Caco-2 (cell line): Measurements from ENCODE around the gene CREB3L1. TPM values are rescaled to one million over a fixed set of nuclear protein-coding genes. Genes with fewer than 3 reads are reported as not detected.

Experiments
- BruUV-seq: library from RNA; stranded (reverse); fragments of 400-500 nt; replicated peaks from 2 replicates; lab custom pipeline; 2021; lab: Mats Ljungman, UMichigan
- CTCF ChIA-PET: fragments of 300-600 bp; sonication (Branson Sonifier 250); formaldehyde crosslinking; loops from one replicate; lab custom pipeline; 2022; ENCODE audit warnings: antibody characterized with exemption; lab: Charles Lee
- POLR2A ChIA-PET: fragments of 300-600 bp; sonication (Branson Sonifier 250); formaldehyde crosslinking; loops from one replicate; lab custom pipeline; 2022; ENCODE audit warnings: antibody characterized with exemption; lab: Charles Lee
- DNase-seq, 2 experiments: peaks; one replicate each; pipeline versions ENCODE4 v3.0.0 to v3.0.0-alpha.2; 2020 to 2022
- H3K27me3 ChIP-seq: replicated peaks from 2 replicates; pipeline ENCODE4 v1.6.0; 2011; ENCODE audit warnings: low read length; ENCODE audit not compliant: control insufficient read depth, insufficient read depth
- H3K36me3 ChIP-seq: 2 replicates; pipeline ENCODE4 v1.5.1; 2011; ENCODE audit warnings: low read length; ENCODE audit not compliant: control insufficient read depth, insufficient read depth
- H3K4me1 ChIP-seq: fragments of 250-450 bp; sonication (Bioruptor Pico); 2 replicates; pipeline ENCODE4 v1.5.1; 2020; ENCODE audit warnings: mild to moderate bottlenecking
- H3K4me3 ChIP-seq: 2 replicates; pipeline ENCODE4 v1.5.1; 2011; ENCODE audit warnings: low read depth, mild to moderate bottlenecking, control low read depth, low read length
- H3K9me3 ChIP-seq: fragments of 250-450 bp; sonication (Bioruptor Pico); 2 replicates; pipeline ENCODE4 v1.5.1; 2020; ENCODE audit warnings: mild to moderate bottlenecking, moderate library complexity
- H3K27ac Mint-ChIP-seq: one replicate; pipeline ENCODE4 v1.8.0; 2022; ENCODE audit warnings: mixed read lengths; ENCODE audit not compliant: unreplicated experiment
- H3K27me3 Mint-ChIP-seq: one replicate; pipeline ENCODE4 v1.8.0; 2022; ENCODE audit warnings: mixed read lengths; ENCODE audit not compliant: insufficient read depth, unreplicated experiment
- H3K36me3 Mint-ChIP-seq: one replicate; pipeline ENCODE4 v1.8.0; 2022; ENCODE audit warnings: mild to moderate bottlenecking, mixed read lengths; ENCODE audit not compliant: insufficient read depth, unreplicated experiment
- H3K4me1 Mint-ChIP-seq: one replicate; pipeline ENCODE4 v1.8.0; 2022; ENCODE audit warnings: low read depth, mixed read lengths; ENCODE audit not compliant: unreplicated experiment
- H3K4me3 Mint-ChIP-seq: one replicate; pipeline ENCODE4 v1.8.0; 2022; ENCODE audit warnings: mild to moderate bottlenecking, moderate library complexity, mixed read lengths; ENCODE audit not compliant: unreplicated experiment
- H3K9me3 Mint-ChIP-seq: one replicate; pipeline ENCODE4 v1.8.0; 2022; ENCODE audit warnings: mixed read lengths; ENCODE audit not compliant: unreplicated experiment
- CTCF ChIP-seq, 2 experiments: fragments of 200-600 bp in 1 of 2; IDR thresholded peaks; 1 replicate in 1 of 2; 2 replicates in 1 of 2; pipeline versions ENCODE4 v1.5.1 to v1.8.0; 2011 to 2022; ENCODE audit warnings: antibody characterized with exemption in 1 of 2, control low read depth in 1 of 2, inconsistent platforms in 1 of 2, low read depth in 1 of 2, low read length in 1 of 2, mild to moderate bottlenecking in 1 of 2, moderate library complexity in 1 of 2; ENCODE audit not compliant: insufficient read depth in 1 of 2, severe bottlenecking in 1 of 2, unreplicated experiment in 1 of 2
- intact Hi-C: fragments of 100-400 bp; cut with micrococcal nuclease; formaldehyde crosslinking; loops from one replicate; pipeline ENCODE4 v1.10.0; 2022; ENCODE audit not compliant: unreplicated experiment
- total RNA-seq: library from RNA; stranded (reverse); gene quantifications from 2 replicates; pipeline ENCODE4 v1.2.3, GENCODE V29; 2022

CREB3L1 gene
- total RNA-seq, 1 experiment from 2014 or later: 24.9 TPM

DNA sequence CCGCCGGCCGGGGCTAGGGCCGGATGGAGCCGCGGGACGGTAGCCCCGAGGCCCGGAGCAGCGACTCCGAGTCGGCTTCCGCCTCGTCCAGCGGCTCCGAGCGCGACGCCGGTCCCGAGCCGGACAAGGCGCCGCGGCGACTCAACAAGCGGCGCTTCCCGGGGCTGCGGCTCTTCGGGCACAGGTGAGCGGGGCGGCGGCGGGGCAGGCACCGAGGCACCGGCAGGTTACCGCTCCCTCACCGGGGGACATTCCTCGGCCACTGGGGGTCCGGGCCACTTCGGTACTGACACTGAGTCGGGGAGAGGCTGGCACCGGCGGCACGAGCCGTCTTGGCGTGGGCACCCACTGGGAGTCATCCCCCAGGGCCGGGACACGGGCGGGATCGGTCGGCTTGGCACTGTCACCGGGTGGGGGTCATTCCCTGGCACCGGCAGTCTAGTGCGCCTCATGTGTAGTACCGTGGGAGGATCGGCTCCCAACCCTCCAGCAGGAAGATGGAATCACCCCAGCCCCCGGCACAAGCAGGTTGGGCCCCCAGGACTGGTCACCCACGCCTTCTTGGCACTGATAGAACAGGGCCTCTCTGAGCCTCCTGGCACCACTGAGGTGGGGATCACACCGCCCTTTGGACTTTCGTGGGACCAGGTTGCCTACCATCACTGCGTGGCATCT, 70.3 kb downstream of the CREB3L1 start:
- POLR2A ChIA-PET: interaction anchor here (1.1 kb wide), 1 partner anchor 104 kb away, joined by 7 read pairs; no protein-coding TSS in a partner anchor
- Mint-ChIP-seq H3K36me3 (peaks cover 6% of the 10 kb centered on the region), H3K4me1 (peaks cover 15% of the 10 kb centered on the region)

GRCh38 chr11:46348566-46349401, 71.3 kb downstream of the CREB3L1 start:
- H3K4me3 ChIP-seq: peak overlapping the region; percentile 99
- H3K9me3 ChIP-seq: no peaks in the 10 kb centered on the region
- Mint-ChIP-seq H3K4me3 (peak overlapping the region; percentile 75), H3K27me3 (no peaks in the 10 kb centered on the region), H3K27ac (peak overlapping the region; percentile 36), H3K36me3 (peaks cover 6% of the 10 kb centered on the region), H3K9me3 (no peaks in the 10 kb centered on the region), H3K4me1 (peaks cover 12% of the 10 kb centered on the region)
- intact Hi-C loops: no loop called here
- DNase-seq: no peak
- H3K27me3 ChIP-seq: no peaks in the 10 kb centered on the region
- no peak for TF ChIP-seq CTCF (IDR thresholded peaks at IDR 0.05; ENCODE audit: insufficient read depth in 1 of 2, low read depth in 1 of 2, low read length in 1 of 2, severe bottlenecking in 1 of 2, unreplicated experiment in 1 of 2)
- H3K4me1 ChIP-seq: peaks cover 11% of the 10 kb centered on the region; the same call in 1 of the 2 replicates
- POLR2A ChIA-PET: interaction anchor here (1.1 kb wide), 1 partner anchor 105 kb away, joined by 7 read pairs; no protein-coding TSS in a partner anchor
- peaks cover 2% of the 10 kb centered on the region; the same call in 1 of the 2 replicates for H3K36me3 ChIP-seq
- BruUV-seq: no TSS peak
- CTCF ChIA-PET: interaction anchor here (0.7 to 1.2 kb wide), 2 partner anchors 9 to 201 kb away, joined by 3 to 4 read pairs; no protein-coding TSS in a partner anchor

More for the DNA sequence above, 70.3 kb downstream of the CREB3L1 start:
- Histone ChIP-seq H3K36me3 (peaks cover 2% of the 10 kb centered on the region; the same call in 1 of the 2 replicates), H3K4me3 (peak overlapping the region; percentile 99), H3K9me3 (no peaks in the 10 kb centered on the region), H3K4me1 (peaks cover 11% of the 10 kb centered on the region; the same call in 1 of the 2 replicates), H3K27me3 (no peaks in the 10 kb centered on the region)
- CTCF ChIA-PET: interaction anchor here (0.7 to 1.5 kb wide), 4 partner anchors 10 to 200 kb away, joined by 3 to 4 read pairs (median 4); partner anchors contain the start of gene CHRM4
- no TSS peak for BruUV-seq
- Mint-ChIP-seq H3K27ac (peak overlapping the region; percentile 36), H3K9me3 (no peaks in the 10 kb centered on the region), H3K27me3 (no peaks in the 10 kb centered on the region), H3K4me3 (peak overlapping the region; percentile 75)
- no peak for TF ChIP-seq CTCF (IDR thresholded peaks at IDR 0.05; ENCODE audit: insufficient read depth in 1 of 2, low read depth in 1 of 2, low read length in 1 of 2, severe bottlenecking in 1 of 2, unreplicated experiment in 1 of 2)
- intact Hi-C loops: no loop called here
- no peak for DNase-seq

DNA sequence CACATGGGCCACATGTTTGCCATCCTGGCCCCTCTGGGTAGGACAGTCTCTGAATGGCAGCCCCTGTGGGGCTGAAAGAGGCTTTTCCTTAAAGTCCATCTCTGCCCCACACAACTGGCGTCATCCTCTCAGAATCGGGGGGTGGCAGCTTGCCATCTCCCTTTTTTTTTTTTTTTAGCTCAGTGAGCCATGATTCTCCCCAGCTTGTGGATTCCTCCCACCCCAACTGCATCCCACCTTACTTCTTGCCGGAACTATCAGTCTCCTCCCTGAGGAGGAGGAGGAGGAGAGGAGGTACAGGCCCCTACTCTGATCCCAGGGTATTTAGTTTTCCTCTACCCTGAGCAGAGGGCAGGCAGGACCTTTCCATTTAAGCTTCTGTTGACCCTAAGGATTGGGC, 73.2 kb downstream of the CREB3L1 start:
- H3K4me3 ChIP-seq: no peak overlapping the region
- peaks cover 12% of the 10 kb centered on the region for H3K36me3 Mint-ChIP-seq
- TF ChIP-seq CTCF (IDR thresholded peaks at IDR 0.05; ENCODE audit: insufficient read depth in 1 of 2, low read depth in 1 of 2, low read length in 1 of 2, severe bottlenecking in 1 of 2, unreplicated experiment in 1 of 2): no peak
- peaks cover 2% of the 10 kb centered on the region; the same call in 1 of the 2 replicates for H3K36me3 ChIP-seq
- no peak overlapping the region for H3K4me3 Mint-ChIP-seq
- no peaks in the 10 kb centered on the region for H3K27me3 ChIP-seq
- peaks cover 7% of the 10 kb centered on the region for H3K4me1 Mint-ChIP-seq
- H3K4me1 ChIP-seq: peaks cover 11% of the 10 kb centered on the region; the same call in 1 of the 2 replicates
- POLR2A ChIA-PET: interaction anchor here (0.6 kb wide), 1 partner anchor 41 kb away, joined by 4 read pairs; the partner anchor contains the start of gene CHRM4
- CTCF ChIA-PET: no interaction called here
- H3K9me3 ChIP-seq: no peaks in the 10 kb centered on the region
- intact Hi-C loops: no loop called here
- no TSS peak for BruUV-seq
- H3K27ac Mint-ChIP-seq: no peak overlapping the region
- DNase-seq: no peak
- H3K27me3 Mint-ChIP-seq: no peaks in the 10 kb centered on the region
- no peaks in the 10 kb centered on the region for H3K9me3 Mint-ChIP-seq
